HL-60 (cell line): Measurements from ENCODE around the gene WDR70.

Source experiments
- DNase-seq, 2 experiments: peaks; one replicate each; pipeline ENCODE4 v3.0.0-alpha.2; 2010 to 2020; ENCODE audit warnings: low read depth in 1 of 2, low spot score in 1 of 2
- H3K27ac ChIP-seq: fragments of 250-450 bp; sonication (Bioruptor Pico); replicated peaks from 2 replicates; pipeline ENCODE4 v1.5.1; 2020; ENCODE audit warnings: mild to moderate bottlenecking, moderate library complexity
- H3K27me3 ChIP-seq: fragments of 250-450 bp; sonication (Bioruptor Pico); 2 replicates; pipeline ENCODE4 v1.5.1; 2021; ENCODE audit warnings: mild to moderate bottlenecking, moderate library complexity; ENCODE audit not compliant: insufficient read depth, poor library complexity, severe bottlenecking
- H3K4me3 ChIP-seq: replicated peaks from 2 replicates; pipeline ENCODE4 v1.5.1; 2011; ENCODE audit warnings: mild to moderate bottlenecking, control low read depth, low read length; ENCODE audit not compliant: insufficient read depth
- GABPA ChIP-seq: IDR thresholded peaks from 2 replicates; pipeline ENCODE4 v1.6.1; 2012; ENCODE audit warnings: low read depth
- POLR2AphosphoS5 ChIP-seq: IDR thresholded peaks from 2 replicates; pipeline ENCODE4 v1.6.1; 2012; ENCODE audit warnings: low read depth
- SPI1 ChIP-seq: IDR thresholded peaks from 2 replicates; pipeline ENCODE4 v1.6.1; 2012; ENCODE audit warnings: low read depth, mild to moderate bottlenecking, borderline replicate concordance
- TF ChIP-seq, protein P1 (sequence below): IDR thresholded peaks from 2 replicates; pipeline ENCODE4 v1.6.1; 2012; ENCODE audit warnings: low read depth; ENCODE audit not compliant: insufficient replicate concordance
- TF ChIP-seq, protein P2 (sequence below): IDR thresholded peaks from one replicate; pipeline ENCODE4 v1.5.1; 2011; ENCODE audit warnings: low read length, control low read depth, inconsistent platforms; ENCODE audit not compliant: insufficient read depth

Gene WDR70

GRCh38 chr5:37703841-37704241, 324.7 kb downstream of the WDR70 start:
- no peak overlapping the region for H3K4me3 ChIP-seq
- TF ChIP-seq POLR2AphosphoS5: no peak
- TF ChIP-seq, protein P1, sequence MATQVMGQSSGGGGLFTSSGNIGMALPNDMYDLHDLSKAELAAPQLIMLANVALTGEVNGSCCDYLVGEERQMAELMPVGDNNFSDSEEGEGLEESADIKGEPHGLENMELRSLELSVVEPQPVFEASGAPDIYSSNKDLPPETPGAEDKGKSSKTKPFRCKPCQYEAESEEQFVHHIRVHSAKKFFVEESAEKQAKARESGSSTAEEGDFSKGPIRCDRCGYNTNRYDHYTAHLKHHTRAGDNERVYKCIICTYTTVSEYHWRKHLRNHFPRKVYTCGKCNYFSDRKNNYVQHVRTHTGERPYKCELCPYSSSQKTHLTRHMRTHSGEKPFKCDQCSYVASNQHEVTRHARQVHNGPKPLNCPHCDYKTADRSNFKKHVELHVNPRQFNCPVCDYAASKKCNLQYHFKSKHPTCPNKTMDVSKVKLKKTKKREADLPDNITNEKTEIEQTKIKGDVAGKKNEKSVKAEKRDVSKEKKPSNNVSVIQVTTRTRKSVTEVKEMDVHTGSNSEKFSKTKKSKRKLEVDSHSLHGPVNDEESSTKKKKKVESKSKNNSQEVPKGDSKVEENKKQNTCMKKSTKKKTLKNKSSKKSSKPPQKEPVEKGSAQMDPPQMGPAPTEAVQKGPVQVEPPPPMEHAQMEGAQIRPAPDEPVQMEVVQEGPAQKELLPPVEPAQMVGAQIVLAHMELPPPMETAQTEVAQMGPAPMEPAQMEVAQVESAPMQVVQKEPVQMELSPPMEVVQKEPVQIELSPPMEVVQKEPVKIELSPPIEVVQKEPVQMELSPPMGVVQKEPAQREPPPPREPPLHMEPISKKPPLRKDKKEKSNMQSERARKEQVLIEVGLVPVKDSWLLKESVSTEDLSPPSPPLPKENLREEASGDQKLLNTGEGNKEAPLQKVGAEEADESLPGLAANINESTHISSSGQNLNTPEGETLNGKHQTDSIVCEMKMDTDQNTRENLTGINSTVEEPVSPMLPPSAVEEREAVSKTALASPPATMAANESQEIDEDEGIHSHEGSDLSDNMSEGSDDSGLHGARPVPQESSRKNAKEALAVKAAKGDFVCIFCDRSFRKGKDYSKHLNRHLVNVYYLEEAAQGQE: no peak
- no peak for TF ChIP-seq GABPA
- TF ChIP-seq SPI1: no peak
- TF ChIP-seq, protein P2, sequence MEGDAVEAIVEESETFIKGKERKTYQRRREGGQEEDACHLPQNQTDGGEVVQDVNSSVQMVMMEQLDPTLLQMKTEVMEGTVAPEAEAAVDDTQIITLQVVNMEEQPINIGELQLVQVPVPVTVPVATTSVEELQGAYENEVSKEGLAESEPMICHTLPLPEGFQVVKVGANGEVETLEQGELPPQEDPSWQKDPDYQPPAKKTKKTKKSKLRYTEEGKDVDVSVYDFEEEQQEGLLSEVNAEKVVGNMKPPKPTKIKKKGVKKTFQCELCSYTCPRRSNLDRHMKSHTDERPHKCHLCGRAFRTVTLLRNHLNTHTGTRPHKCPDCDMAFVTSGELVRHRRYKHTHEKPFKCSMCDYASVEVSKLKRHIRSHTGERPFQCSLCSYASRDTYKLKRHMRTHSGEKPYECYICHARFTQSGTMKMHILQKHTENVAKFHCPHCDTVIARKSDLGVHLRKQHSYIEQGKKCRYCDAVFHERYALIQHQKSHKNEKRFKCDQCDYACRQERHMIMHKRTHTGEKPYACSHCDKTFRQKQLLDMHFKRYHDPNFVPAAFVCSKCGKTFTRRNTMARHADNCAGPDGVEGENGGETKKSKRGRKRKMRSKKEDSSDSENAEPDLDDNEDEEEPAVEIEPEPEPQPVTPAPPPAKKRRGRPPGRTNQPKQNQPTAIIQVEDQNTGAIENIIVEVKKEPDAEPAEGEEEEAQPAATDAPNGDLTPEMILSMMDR: no peak
- H3K27me3 ChIP-seq: no peaks in the 10 kb centered on the region
- DNase-seq: no peak
- H3K27ac ChIP-seq: no peak overlapping the region

DNA sequence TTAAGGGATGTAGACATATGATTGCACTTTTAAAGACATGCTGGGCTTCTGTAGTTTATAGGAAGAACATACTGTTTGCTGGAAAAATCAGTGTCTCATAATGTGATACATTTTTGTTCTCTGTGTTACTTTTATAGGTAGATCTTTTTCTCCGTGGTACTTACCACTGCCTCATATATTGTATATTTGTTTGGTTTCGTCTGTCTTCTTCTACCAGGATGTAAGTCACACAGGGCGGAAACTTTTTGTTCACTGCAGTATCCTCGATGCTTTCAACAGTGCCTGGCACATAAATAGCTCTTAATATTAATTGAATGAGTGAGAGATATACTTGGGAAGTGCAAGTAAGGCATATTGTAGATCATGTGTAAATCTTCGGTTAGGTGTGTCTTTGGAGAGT, 325.3 kb downstream of the WDR70 start:
- Histone ChIP-seq H3K27ac (no peak overlapping the region), H3K27me3 (no peaks in the 10 kb centered on the region), H3K4me3 (no peak overlapping the region)
- TF ChIP-seq, protein P1: no peak
- TF ChIP-seq SPI1: no peak
- TF ChIP-seq GABPA: no peak
- no peak for TF ChIP-seq POLR2AphosphoS5
- TF ChIP-seq, protein P2: no peak
- DNase-seq: no peak

- no peak for TF ChIP-seq POLR2AphosphoS5
- TF ChIP-seq, protein P2: no peak
- TF ChIP-seq, protein P1: no peak
- TF ChIP-seq SPI1: no peak
- no peak for TF ChIP-seq GABPA
- no peak overlapping the region for H3K27ac ChIP-seq
- no peak overlapping the region for H3K4me3 ChIP-seq
- DNase-seq: no peak
- H3K27me3 ChIP-seq: no peaks in the 10 kb centered on the region
Measured at GRCh38 chr5:37709020-37709419, 329.9 kb downstream of the WDR70 start.
